C4-2B (cell line): Measurements from ENCODE around the gene AFF3.
"Not testable (repeated sequence)": the region's sequence is repeated elsewhere in the genome, so short reads cannot be mapped to it uniquely, and the experiment has no call there.

ENCODE experiments used
- H3K27ac ChIP-seq: fragments of 450-650 bp; 2 replicates; pipeline ENCODE4 v1.5.1; 2017
- CTCF ChIP-seq: fragments of 450-650 bp; conservative IDR thresholded peaks from 2 replicates; pipeline ENCODE4 v1.5.1; 2017; ENCODE audit warnings: mild to moderate bottlenecking
- ZFX ChIP-seq: fragments of 450-650 bp; IDR thresholded peaks from 2 replicates; pipeline ENCODE4 v1.6.1; 2017

AFF3 gene

GRCh38 chr2:99775585-99775984, 366.8 kb downstream of the AFF3 start:
- no peak for TF ChIP-seq CTCF
- no peak for TF ChIP-seq ZFX
- H3K27ac ChIP-seq = no peak overlapping the region

GRCh38 chr2:99773642-99774041, 368.7 kb downstream of the AFF3 start:
- H3K27ac ChIP-seq = not testable (repeated sequence)

- TF ChIP-seq CTCF = no peak
- TF ChIP-seq ZFX = no peak
- no peak overlapping the region for H3K27ac ChIP-seq
Measured at GRCh38 chr2:99772591-99773331, 369.6 kb downstream of the AFF3 start.

- TF ChIP-seq ZFX (no peak), CTCF (no peak)
- no peak overlapping the region for H3K27ac ChIP-seq
Measured at GRCh38 chr2:99771681-99772333, 370.6 kb downstream of the AFF3 start.

- TF ChIP-seq CTCF (no peak), ZFX (no peak)
- H3K27ac ChIP-seq = no peak overlapping the region
Measured at GRCh38 chr2:99770876-99771275, 371.5 kb downstream of the AFF3 start.

GRCh38 chr2:99765731-99766318, 376.6 kb downstream of the AFF3 start:
- no peak overlapping the region for H3K27ac ChIP-seq
- TF ChIP-seq CTCF (no peak), ZFX (no peak)

GRCh38 chr2:99763764-99764163, 378.6 kb downstream of the AFF3 start:
- TF ChIP-seq ZFX (no peak), CTCF (no peak)
- no peak overlapping the region for H3K27ac ChIP-seq
